Fibroblast of villous mesenchyme (primary cell): ENCODE data around the gene SSR2. TPM values are rescaled to one million over a fixed set of nuclear protein-coding genes. Genes with fewer than 3 reads are reported as not detected.

Experiments used
- DNase-seq: peaks from one replicate; pipeline ENCODE4 v3.0.0-alpha.2; 2010; ENCODE audit warnings: low read depth
- H3K4me3 ChIP-seq: 2 replicates; pipeline ENCODE4 v1.5.1; 2011; ENCODE audit warnings: low read depth, mild to moderate bottlenecking, low read length
- total RNA-seq: library from RNA; depleted of rRNA; stranded (reverse); fragments of >200 nt; gene quantifications from 2 replicates; pipeline ENCODE4 v1.2.3, GENCODE V29; 2012
- TF ChIP-seq, protein P1 (sequence below): IDR thresholded peaks from 2 replicates; pipeline ENCODE4 v1.5.1; 2012; ENCODE audit warnings: low read depth, mild to moderate bottlenecking, low read length; ENCODE audit not compliant: insufficient read depth

Gene SSR2
- total RNA-seq, 1 donor, result 386 TPM

- DNase-seq, result no peak
- peak overlapping the region; percentile 89 for H3K4me3 ChIP-seq
- TF ChIP-seq, protein P1, sequence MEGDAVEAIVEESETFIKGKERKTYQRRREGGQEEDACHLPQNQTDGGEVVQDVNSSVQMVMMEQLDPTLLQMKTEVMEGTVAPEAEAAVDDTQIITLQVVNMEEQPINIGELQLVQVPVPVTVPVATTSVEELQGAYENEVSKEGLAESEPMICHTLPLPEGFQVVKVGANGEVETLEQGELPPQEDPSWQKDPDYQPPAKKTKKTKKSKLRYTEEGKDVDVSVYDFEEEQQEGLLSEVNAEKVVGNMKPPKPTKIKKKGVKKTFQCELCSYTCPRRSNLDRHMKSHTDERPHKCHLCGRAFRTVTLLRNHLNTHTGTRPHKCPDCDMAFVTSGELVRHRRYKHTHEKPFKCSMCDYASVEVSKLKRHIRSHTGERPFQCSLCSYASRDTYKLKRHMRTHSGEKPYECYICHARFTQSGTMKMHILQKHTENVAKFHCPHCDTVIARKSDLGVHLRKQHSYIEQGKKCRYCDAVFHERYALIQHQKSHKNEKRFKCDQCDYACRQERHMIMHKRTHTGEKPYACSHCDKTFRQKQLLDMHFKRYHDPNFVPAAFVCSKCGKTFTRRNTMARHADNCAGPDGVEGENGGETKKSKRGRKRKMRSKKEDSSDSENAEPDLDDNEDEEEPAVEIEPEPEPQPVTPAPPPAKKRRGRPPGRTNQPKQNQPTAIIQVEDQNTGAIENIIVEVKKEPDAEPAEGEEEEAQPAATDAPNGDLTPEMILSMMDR, result no peak
These were observed 46.3 kb downstream of the SSR2 start for GRCh38 chr1:155974208-155975115.

- no peak overlapping the region for H3K4me3 ChIP-seq
- no peak for DNase-seq
- TF ChIP-seq, protein P1, result no peak
These were observed 47.0 kb downstream of the SSR2 start for GRCh38 chr1:155973723-155974122.

DNA sequence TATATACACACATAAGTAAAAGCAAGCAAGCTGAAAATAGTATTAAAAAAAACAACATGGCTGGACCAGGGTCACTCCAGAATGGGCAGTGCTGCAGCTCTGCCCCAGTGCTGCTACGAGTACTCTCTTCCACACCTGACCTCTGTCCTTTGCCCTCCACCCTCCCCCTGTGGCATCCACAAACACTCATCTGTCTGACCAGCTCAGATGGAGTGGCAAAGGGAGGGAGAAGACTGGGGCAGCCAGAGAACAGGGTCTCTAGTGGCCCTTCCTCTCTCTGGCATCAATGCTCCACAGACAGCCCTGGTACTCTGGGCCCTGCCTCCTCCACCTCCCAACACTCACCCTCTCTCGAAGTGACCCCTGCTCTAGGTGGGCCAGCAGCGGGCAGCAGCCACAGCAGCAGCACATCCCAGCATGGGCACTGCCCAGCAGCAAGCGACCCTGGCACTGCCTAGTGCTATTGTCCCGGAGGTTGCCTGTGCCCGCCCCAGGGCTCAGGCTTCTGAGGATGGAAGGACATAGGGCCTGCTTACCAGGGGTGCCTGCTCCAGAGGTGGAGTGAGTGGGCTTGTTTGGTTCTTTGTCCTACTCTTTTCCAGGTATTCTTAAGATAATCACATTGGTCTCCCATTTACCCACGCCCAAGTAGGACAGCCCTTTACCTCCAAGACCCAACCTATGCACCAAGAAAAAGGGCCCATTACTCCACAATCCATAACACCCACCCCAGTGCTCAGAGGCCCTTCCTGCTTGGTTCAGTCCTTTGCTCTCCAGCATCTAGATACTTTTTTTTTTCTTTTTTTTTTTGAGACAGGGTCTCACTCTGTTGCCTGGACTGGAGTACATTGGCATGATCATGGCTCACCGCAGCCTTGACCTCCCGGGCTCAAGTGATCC, 48.6 kb downstream of the SSR2 start:
- TF ChIP-seq, protein P1, result no peak
- DNase-seq, result no peak
- H3K4me3 ChIP-seq, result no peak overlapping the region

DNA sequence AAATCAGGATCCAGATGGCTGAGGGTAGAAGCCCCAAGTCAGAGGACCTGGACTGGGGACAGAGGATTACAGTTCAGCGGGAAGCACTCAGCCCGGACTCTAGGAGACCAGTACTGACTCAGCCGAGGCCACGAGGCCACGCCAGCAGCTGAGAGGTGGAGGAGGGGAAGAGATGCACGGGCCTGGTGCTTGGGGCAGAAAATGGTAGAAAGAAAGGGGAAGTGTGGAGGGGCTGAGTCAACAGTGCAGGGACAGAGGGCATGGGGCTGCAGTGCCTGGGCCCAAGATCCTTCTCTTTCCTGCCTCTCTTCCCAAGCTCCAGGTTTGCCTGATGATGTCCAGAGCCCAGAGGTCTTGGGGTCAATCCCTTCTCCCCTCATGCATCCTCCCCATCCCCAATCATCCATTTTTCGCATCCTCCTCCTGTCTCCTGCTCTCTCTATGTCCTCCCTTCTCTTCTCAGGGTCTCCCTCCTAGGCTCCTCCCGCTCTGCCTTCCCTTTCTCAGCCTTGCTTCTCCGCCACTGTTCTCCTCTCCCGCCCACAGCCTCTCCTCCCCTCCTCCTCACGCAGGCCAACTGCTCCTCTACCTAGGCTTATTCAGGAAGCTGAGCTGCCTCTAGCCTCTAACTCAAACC, 50.1 kb downstream of the SSR2 start:
- TF ChIP-seq, protein P1, result no peak
- DNase-seq, result peak; percentile 85

DNA sequence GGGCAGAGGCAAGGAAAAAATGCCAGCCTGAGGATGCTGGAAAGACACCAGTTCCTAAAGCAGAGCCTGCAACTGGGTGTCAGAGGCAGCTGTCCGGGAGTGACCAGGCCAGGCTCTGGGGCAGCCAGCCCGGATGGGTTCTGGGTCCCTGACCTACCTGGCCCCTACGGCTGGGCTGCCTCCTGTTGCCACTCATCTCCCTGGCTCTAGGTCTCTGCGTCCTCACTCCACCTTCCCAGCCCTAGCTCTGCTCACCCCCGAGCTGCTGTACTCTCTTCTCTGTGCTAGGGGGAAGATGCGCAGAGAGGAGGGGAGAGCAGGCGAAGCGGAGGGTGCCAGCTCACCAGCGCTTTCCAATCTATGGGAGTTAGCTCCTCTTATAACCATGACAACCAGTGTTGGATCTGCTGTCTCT, 51.4 kb downstream of the SSR2 start:
- TF ChIP-seq, protein P1, result no peak
- no peak for DNase-seq
- H3K4me3 ChIP-seq, result no peak overlapping the region

More for the DNA sequence above, 50.1 kb downstream of the SSR2 start:
- H3K4me3 ChIP-seq, result peak overlapping the region; percentile 14

- DNase-seq, result peak; percentile 80
- H3K4me3 ChIP-seq, result no peak overlapping the region
These were observed 52.1 kb downstream of the SSR2 start for GRCh38 chr1:155968670-155969069.

More at GRCh38 chr1:155968670-155969069, 52.1 kb downstream of the SSR2 start:
- TF ChIP-seq, protein P1, result no peak
